Endometrial microvascular endothelial cells (primary cell): Measurements from ENCODE around the gene NR6A1. TPM values are rescaled to one million over a fixed set of nuclear protein-coding genes. Genes with fewer than 3 reads are reported as not detected.

Experiments
- in situ Hi-C: cut with HindIII; loops from 2 replicates; pipeline ENCODE4 v1.10.0; 2017; ENCODE audit warnings: low sequenced_read_pairs, low pct_unique_long_range_greater_than_20kb; ENCODE audit errors: inconsistent ontology term
- total RNA-seq: library from RNA; depleted of rRNA; stranded (reverse); fragments of >200 nt; gene quantifications from one replicate; pipeline ENCODE4 v1.2.3, GENCODE V29; 2015; ENCODE audit errors: inconsistent ontology term

Gene NR6A1
- total RNA-seq, 1 donor from 2014 or later: 0.19 TPM

- in situ Hi-C loops: no loop called here
Observed at GRCh38 chr9:124507880-124508423, 263.2 kb downstream of the NR6A1 start.

GRCh38 chr9:124506931-124507879 is 263.9 kb downstream of the NR6A1 start, which contains the start of gene NR5A1:
TSS of gene NR5A1 (minus strand) at chr9:124507399. CDS start at chr9:124503395, 4,004 bp downstream.
- in situ Hi-C loops: no loop called here

GRCh38 chr9:124506433-124506832 is 264.7 kb downstream of the NR6A1 start:
- in situ Hi-C loops: no loop called here

GRCh38 chr9:124505901-124506346 is 265.2 kb downstream of the NR6A1 start:
- in situ Hi-C loops: no loop called here

- in situ Hi-C loops: no loop called here
Observed at GRCh38 chr9:124505006-124505900, 265.9 kb downstream of the NR6A1 start.

- in situ Hi-C loops: no loop called here
Observed at GRCh38 chr9:124504530-124505005, 266.5 kb downstream of the NR6A1 start.

- in situ Hi-C loops: no loop called here
Observed at GRCh38 chr9:124503713-124504529, 267.2 kb downstream of the NR6A1 start.

- in situ Hi-C loops: no loop called here
Observed at GRCh38 chr9:124502711-124503702, 268.1 kb downstream of the NR6A1 start.

- in situ Hi-C loops: no loop called here
Observed at GRCh38 chr9:124501771-124502320, 269.3 kb downstream of the NR6A1 start.

GRCh38 chr9:124500796-124501611 is 270.1 kb downstream of the NR6A1 start:
- in situ Hi-C loops: no loop called here

GRCh38 chr9:124500028-124500795 is 270.9 kb downstream of the NR6A1 start:
- in situ Hi-C loops: no loop called here

GRCh38 chr9:124499216-124499615 is 271.9 kb downstream of the NR6A1 start:
- in situ Hi-C loops: no loop called here

- in situ Hi-C loops: no loop called here
Observed at GRCh38 chr9:124498499-124499146, 272.5 kb downstream of the NR6A1 start.

- in situ Hi-C loops: no loop called here
Observed at GRCh38 chr9:124498040-124498439, 273.1 kb downstream of the NR6A1 start.

- in situ Hi-C loops: no loop called here
Observed at GRCh38 chr9:124497441-124497840, 273.7 kb downstream of the NR6A1 start.
